ENCODE data around the gene AGAP6.
"Not testable (repeated sequence)": the region's sequence is repeated elsewhere in the genome, so short reads cannot be mapped to it uniquely, and the experiment has no call there.

The AGAP6 gene

GRCh38 chr10:50027195-50027594 lies 39.0 kb downstream of the AGAP6 start:
- no peak for DNase-seq

GRCh38 chr10:50033481-50033880 lies 45.3 kb downstream of the AGAP6 start:
- DNase-seq, result no peak

GRCh38 chr10:50035337-50035736 lies 47.1 kb downstream of the AGAP6 start:
- DNase-seq, result not testable (repeated sequence)

- no peak for DNase-seq
These were observed 56.9 kb downstream of the AGAP6 start for GRCh38 chr10:50044941-50045664.

- not testable (repeated sequence) for DNase-seq
These were observed 58.3 kb downstream of the AGAP6 start for GRCh38 chr10:50046457-50046856.

- not testable (repeated sequence) for DNase-seq
These were observed 59.4 kb downstream of the AGAP6 start for GRCh38 chr10:50047594-50047993.

- not testable (repeated sequence) for DNase-seq
These were observed 63.9 kb downstream of the AGAP6 start for GRCh38 chr10:50051995-50052660.

GRCh38 chr10:50052778-50053376 lies 64.7 kb downstream of the AGAP6 start:
- DNase-seq, result not testable (repeated sequence)

- not testable (repeated sequence) for DNase-seq
These were observed 67.5 kb downstream of the AGAP6 start for GRCh38 chr10:50055494-50056292.

GRCh38 chr10:50056654-50057053 lies 68.4 kb downstream of the AGAP6 start:
- not testable (repeated sequence) for DNase-seq

GRCh38 chr10:50058727-50059126 lies 70.5 kb downstream of the AGAP6 start:
- not testable (repeated sequence) for DNase-seq

- not testable (repeated sequence) for DNase-seq
These were observed 71.7 kb downstream of the AGAP6 start for GRCh38 chr10:50059946-50060345.

Data from SHP77 treated with DMSO at 0.1 percent for 48 hours (cell line).